GM12878 (cell line): ENCODE data around the gene ALDH1A1.

Experiments
- CBX3 ChIP-seq: fragments of 200-600 bp; sonication (generic); IDR thresholded peaks from 2 replicates; pipeline ENCODE4 v1.6.1; 2016; ENCODE audit warnings: low read depth, borderline replicate concordance
- CEBPB ChIP-seq, 2 experiments: fragments of 150-350 bp in 1 of 2; IDR thresholded peaks; 2 replicates each; pipeline ENCODE4 v1.6.1; 2012 to 2014; ENCODE audit warnings: low read depth in 2 of 2, low read length in 2 of 2, borderline replicate concordance in 1 of 2, inconsistent platforms in 1 of 2
- CTCF ChIP-seq, 3 experiments: IDR thresholded peaks in 2 of 3; conservative IDR thresholded peaks in 1 of 3; 2 replicates each; pipeline ENCODE4 v1.5.1; 2011; ENCODE audit warnings: low read depth in 3 of 3, low read length in 3 of 3, mild to moderate bottlenecking in 3 of 3, control low read depth in 2 of 3, moderate library complexity in 2 of 3, inconsistent platforms in 1 of 3, mixed read lengths in 1 of 3; ENCODE audit not compliant: control insufficient read depth in 2 of 3, insufficient read depth in 1 of 3; ENCODE audit errors: extremely low read depth in 1 of 3
- EGR1 ChIP-seq, 2 experiments: IDR thresholded peaks; 1 replicate in 1 of 2; 2 replicates in 1 of 2; pipeline ENCODE4 v1.6.1; 2011 to 2012; ENCODE audit warnings: low read depth in 2 of 2, low read length in 2 of 2, borderline replicate concordance in 1 of 2, mild to moderate bottlenecking in 1 of 2, moderate library complexity in 1 of 2
- EP300 ChIP-seq, 2 experiments: fragments of 150-350 bp in 1 of 2; IDR thresholded peaks; 2 replicates each; pipeline ENCODE4 v1.6.1; 2011 to 2012; ENCODE audit warnings: low read depth in 2 of 2, low read length in 2 of 2, borderline replicate concordance in 1 of 2, improper control_type of control experiment in 1 of 2, inconsistent platforms in 1 of 2; ENCODE audit not compliant: control insufficient read depth in 1 of 2
- FOS ChIP-seq: IDR thresholded peaks from 3 replicates; pipeline ENCODE4 v1.6.1; 2011; ENCODE audit warnings: borderline replicate concordance; ENCODE audit not compliant: insufficient read length; ENCODE audit errors: extremely low read depth
- MYC ChIP-seq: IDR thresholded peaks from 2 replicates; pipeline ENCODE4 v1.6.1; 2011; ENCODE audit warnings: mild to moderate bottlenecking, low read length, moderate library complexity, inconsistent platforms; ENCODE audit not compliant: insufficient read depth, insufficient replicate concordance, insufficient read length, severe bottlenecking
- PAX5 ChIP-seq: IDR thresholded peaks from 2 replicates; pipeline ENCODE4 v1.6.1; 2011; ENCODE audit warnings: low read depth, low read length, borderline replicate concordance
- POLR2A ChIP-seq: IDR thresholded peaks from 2 replicates; pipeline ENCODE4 v1.6.1; 2011; ENCODE audit warnings: low read depth, mild to moderate bottlenecking, low read length
- POLR2AphosphoS5 ChIP-seq: IDR thresholded peaks from 2 replicates; pipeline ENCODE4 v1.6.1; 2011; ENCODE audit warnings: mild to moderate bottlenecking, low read length, inconsistent platforms
- RAD21 ChIP-seq: IDR thresholded peaks from 2 replicates; pipeline ENCODE4 v1.6.1; 2011; ENCODE audit warnings: mild to moderate bottlenecking, low read depth, low read length, moderate library complexity; ENCODE audit not compliant: insufficient read depth
- ZSCAN29 ChIP-seq: fragments of 450-650 bp; IDR thresholded peaks from 2 replicates; pipeline ENCODE4 v1.6.1; 2017; ENCODE audit warnings: mild to moderate bottlenecking, moderate library complexity

- TF ChIP-seq RAD21 (no peak), CTCF (IDR thresholded peaks at IDR 0.05 in 2 of 3, conservative IDR thresholded peaks at IDR 0.05 in 1 of 3; ENCODE audit: control insufficient read depth in 2 of 3, extremely low read depth in 1 of 3, insufficient read depth in 1 of 3, low read depth in 3 of 3, low read length in 3 of 3) (no peak), POLR2AphosphoS5 (no peak), FOS (no peak), EGR1 (IDR thresholded peaks at IDR 0.05; ENCODE audit: borderline replicate concordance in 1 of 2, low read depth in 2 of 2, low read length in 2 of 2) (no peak), CBX3 (no peak), EP300 (IDR thresholded peaks at IDR 0.05; ENCODE audit: borderline replicate concordance in 1 of 2, control insufficient read depth in 1 of 2, low read depth in 2 of 2, low read length in 2 of 2) (no peak), CEBPB (IDR thresholded peaks at IDR 0.05; ENCODE audit: borderline replicate concordance in 1 of 2, low read depth in 2 of 2, low read length in 2 of 2) (no peak), PAX5 (no peak), ZSCAN29 (no peak), POLR2A (no peak), MYC (no peak)
Observed at GRCh38 chr9:72983512-72984225, 30.8 kb upstream of the ALDH1A1 start.
